ENCODE measurements around the gene HELQ.
"Not testable (repeated sequence)": the region's sequence is repeated elsewhere in the genome, so short reads cannot be mapped to it uniquely, and the experiment has no call there.

The HELQ gene

GRCh38 chr4:83440148-83440814 lies 15.3 kb downstream of the HELQ start:
- no peak for DNase-seq (ENCODE audit: low read depth)

GRCh38 chr4:83438719-83439118 lies 16.9 kb downstream of the HELQ start:
- DNase-seq (ENCODE audit: low read depth): no peak

- DNase-seq (ENCODE audit: low read depth): no peak
These were observed 18.9 kb downstream of the HELQ start for GRCh38 chr4:83436680-83437079.

DNA sequence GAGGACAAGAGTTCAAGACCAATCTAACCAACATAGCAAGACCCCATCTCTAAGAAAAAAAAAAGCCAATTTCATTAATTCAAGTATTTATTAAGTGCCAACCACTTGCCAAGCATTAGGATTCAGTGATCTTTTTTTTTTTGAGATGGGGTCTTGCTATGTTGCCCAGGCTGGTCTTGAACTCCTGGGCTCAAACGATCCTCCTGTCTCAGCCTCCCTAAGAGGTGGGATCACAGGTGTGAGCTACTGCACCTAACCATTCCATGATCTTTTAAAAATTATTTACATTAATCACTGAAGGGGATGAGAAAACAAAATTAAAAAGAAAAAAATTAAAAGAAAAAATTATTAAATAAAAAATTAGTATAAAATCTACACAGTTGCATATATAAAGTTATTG lies 24.4 kb downstream of the HELQ start:
- no peak for DNase-seq (ENCODE audit: low read depth)

GRCh38 chr4:83418211-83418610 lies 37.4 kb downstream of the HELQ start:
- DNase-seq (ENCODE audit: low read depth): no peak

GRCh38 chr4:83417566-83417965 lies 38.1 kb downstream of the HELQ start:
- no peak for DNase-seq (ENCODE audit: low read depth)

GRCh38 chr4:83413676-83414075 lies 41.9 kb downstream of the HELQ start:
- no peak for DNase-seq (ENCODE audit: low read depth)

DNA sequence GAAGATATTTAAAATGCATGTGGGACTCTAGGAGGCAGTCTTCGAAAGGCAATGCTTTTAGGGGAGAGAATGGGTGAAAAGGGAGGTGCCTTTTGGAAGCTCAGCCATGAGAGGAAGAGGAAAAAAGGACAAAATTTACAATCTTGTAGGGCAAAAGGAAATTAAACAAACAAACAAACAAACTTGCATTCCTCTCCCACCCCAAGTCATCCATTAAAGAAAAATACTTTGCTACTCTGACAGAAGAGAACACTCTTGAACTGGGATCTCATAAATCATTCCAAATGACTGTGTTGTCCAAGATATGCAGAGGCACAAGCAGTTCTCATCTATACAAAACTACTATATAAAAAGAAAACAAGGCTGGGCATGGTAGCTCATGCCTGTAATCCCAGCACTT lies 46.7 kb downstream of the HELQ start:
- DNase-seq (ENCODE audit: low read depth): no peak

GRCh38 chr4:83405844-83406816 lies 49.5 kb downstream of the HELQ start:
- DNase-seq (ENCODE audit: low read depth): no peak

DNA sequence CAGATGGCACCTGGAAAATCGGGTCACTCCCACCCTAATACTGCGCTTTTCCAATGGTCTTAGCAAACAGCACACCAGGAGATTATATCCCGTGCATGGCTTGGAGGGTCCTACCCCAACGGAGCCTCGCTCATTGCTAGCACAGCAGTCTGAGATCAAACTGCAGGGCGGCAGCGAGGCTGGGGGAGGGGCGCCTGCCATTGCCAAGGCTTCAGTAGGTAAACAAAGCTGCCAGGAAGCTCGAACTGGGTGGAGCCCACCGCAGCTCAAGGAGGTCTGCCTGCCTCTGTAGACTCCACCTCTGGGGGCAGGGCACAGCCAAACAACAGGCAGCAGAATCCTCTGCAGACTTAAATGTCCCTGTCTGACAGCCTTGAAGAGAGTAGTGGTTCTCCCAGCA lies 57.5 kb downstream of the HELQ start:
- DNase-seq (ENCODE audit: low read depth): not testable (repeated sequence)

GRCh38 chr4:83393908-83394307 lies 61.7 kb downstream of the HELQ start:
- DNase-seq (ENCODE audit: low read depth): no peak

DNA sequence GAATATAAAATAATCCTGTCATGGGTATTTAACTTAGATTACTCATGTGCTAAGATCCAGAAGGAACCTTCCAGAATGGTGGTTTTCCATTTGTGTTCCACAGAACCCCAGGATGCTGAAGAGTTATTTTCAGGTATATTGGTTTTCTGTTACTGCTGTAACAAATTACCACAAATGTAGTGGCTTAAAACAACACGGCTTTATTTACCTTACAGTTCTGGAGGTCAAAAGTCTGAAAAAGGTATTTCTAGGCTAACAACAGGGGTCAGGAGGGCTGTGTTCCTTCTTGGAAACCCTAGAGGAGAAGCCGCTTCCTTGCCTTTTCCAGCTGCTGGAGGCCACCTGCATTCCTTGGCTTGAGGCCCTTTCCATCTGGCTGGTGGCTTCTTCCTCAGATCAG lies 63.1 kb downstream of the HELQ start:
- no peak for DNase-seq (ENCODE audit: low read depth)

GRCh38 chr4:83390944-83391343 lies 64.7 kb downstream of the HELQ start:
- DNase-seq (ENCODE audit: low read depth): no peak

- DNase-seq (ENCODE audit: low read depth): no peak
These were observed 65.7 kb downstream of the HELQ start for GRCh38 chr4:83389756-83390505.

DNA sequence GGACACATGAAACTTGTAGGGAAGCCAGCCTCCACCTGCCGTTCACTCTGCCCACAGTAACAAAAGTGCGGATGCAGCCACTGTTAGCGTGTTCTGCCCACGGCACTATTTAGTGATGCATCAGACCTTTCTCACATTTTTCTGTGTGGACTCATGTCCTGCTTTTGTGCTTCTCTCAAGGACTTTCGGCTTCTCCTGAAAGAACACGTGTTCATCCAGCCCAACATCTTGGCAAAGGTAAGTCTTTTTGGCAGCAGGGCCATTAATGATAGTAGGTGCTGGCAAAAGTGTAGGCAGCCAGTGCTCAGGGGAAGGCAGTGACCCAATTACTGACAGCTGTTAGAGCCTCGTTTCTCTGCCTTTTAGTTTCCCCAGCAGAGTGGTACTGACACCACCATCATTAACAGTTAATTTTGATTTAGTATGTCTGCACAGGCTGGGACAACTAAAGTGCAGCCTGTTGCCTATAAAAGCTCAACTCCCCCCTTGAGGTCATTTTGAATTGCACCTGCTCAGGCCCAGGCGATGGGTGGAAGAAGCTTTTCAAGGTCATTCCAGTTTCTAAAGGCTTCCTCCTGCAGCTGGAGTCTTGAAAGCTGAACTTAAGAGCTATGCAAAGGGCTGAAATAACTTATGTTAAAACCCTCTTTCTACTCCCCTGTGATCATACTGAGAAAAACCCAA lies 66.4 kb downstream of the HELQ start:
- no peak for DNase-seq (ENCODE audit: low read depth)

- no peak for DNase-seq (ENCODE audit: low read depth)
These were observed 67.3 kb downstream of the HELQ start for GRCh38 chr4:83388313-83388676.

DNA sequence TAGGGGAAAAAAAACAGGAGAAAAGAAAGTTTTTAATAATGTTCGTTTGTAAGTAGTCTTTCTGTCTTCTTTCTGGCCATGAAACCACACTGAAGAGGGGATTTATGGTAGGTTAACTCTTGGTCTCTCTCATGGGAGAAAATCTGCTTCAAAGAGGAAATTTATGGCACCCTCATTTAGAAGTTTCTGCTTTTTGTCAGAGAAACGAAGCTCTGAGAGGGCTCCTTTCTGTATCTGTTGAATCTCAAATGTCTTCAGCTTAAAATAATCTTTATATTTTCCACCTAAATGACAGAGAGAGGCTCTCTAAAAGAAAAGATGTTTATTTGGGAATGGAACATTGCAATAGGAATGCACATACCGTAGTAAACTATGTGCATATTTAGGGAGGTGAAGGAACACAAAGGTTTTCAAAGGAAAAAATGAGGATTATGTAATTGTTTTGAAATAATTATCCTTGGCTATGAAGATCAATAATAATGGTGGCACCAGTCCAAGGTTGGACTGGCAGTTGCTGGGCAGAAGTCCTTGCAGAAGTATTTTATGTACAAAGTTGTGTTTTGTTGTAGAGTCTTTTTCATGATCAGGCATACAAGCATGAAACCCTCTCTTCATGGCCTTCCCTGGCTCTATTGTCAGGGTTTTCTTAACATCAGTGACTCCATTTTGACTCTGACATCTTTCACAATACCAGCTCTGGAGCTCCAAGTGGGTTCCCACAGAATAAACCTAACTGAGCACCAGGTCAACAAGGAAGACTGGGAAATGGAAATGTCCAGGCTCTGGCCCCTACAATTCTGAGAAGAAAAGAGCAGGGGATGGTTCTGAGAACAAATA lies 67.9 kb downstream of the HELQ start:
- no peak for DNase-seq (ENCODE audit: low read depth)

DNA sequence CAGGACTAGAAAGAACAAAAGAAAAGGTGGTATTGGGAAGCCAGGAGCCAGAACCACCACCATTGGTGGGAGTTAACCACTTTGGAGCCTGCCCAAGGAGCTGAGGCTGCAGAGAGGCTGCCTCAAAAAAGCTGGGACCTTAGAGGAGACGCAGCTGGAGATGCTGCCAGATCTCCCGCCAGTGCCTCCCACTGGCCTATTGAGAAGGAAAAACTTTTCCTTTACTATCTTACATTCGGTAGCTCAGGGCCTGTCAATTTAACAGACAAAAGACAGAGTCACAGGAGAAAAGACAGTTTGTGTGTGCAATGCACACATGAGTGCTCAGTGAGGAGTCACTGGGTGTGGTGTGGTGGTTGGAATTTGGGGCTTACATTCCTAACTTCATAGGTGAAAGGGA lies 68.6 kb downstream of the HELQ start:
- DNase-seq (ENCODE audit: low read depth): no peak

GRCh38 chr4:83382850-83383249 lies 72.8 kb downstream of the HELQ start:
- DNase-seq (ENCODE audit: low read depth): no peak

DNA sequence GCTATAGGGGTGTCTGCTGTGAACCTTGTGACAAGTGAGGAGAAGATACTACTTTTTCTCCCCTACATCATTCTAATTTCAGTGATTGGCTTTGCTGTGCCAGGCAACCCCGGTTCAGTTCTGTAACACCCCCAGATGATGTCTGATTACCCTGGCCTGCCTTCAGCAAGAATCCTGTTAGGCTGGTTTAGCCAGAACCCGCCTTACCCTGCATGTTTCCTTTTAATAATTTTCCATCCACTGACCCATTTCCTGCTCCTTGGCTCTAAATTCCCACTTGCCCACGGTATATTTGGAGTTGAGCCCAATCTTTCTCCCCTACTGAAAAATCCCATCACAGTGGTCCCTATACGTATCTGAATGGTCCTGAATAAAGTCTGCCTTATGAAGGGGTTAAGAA lies 74.5 kb downstream of the HELQ start:
- no peak for DNase-seq (ENCODE audit: low read depth)

DNA sequence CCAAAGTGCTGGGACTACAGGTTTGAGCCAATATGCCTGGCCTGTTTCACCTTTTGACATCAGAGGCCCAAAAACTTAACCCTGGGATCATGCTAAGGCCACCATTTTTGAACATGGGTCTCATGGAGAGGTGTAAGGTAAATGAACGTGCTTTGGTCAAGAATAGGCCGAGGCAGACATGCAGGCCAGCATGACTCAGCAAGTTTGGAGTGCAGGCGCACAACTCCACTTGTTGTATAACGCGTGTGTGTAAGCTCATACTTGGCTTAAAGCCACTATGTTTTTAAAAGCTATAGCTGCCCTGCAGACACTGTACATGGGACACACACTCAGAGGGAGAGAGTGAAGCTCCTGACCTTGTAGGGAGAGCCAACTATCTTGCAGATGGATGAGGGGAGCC lies 77.2 kb downstream of the HELQ start:
- no peak for DNase-seq (ENCODE audit: low read depth)
